Kidney epithelial cell (primary cell): Measurements from ENCODE around the gene FAM193B. TPM values are rescaled to one million over a fixed set of nuclear protein-coding genes. Genes with fewer than 3 reads are reported as not detected.

Experiments
- DNase-seq: peaks from one replicate; pipeline ENCODE4 v3.0.0-alpha.2; 2010; ENCODE audit warnings: low read depth
- H3K27me3 ChIP-seq: 2 replicates; pipeline ENCODE4 v1.6.0; 2011; ENCODE audit warnings: low read length; ENCODE audit not compliant: control insufficient read depth, insufficient read depth
- H3K36me3 ChIP-seq: 2 replicates; pipeline ENCODE4 v1.5.1; 2011; ENCODE audit warnings: low read length; ENCODE audit not compliant: control insufficient read depth, insufficient read depth
- H3K4me3 ChIP-seq: 2 replicates; pipeline ENCODE4 v1.5.1; 2011; ENCODE audit warnings: low read depth, mild to moderate bottlenecking, control low read depth, low read length
- total RNA-seq: library from RNA; depleted of rRNA; stranded (reverse); fragments of >200 nt; gene quantifications from 2 replicates; pipeline ENCODE4 v1.2.3, GENCODE V29; 2015
- TF ChIP-seq, protein P1 (sequence below): IDR thresholded peaks from 2 replicates; pipeline ENCODE4 v1.5.1; 2011; ENCODE audit warnings: mild to moderate bottlenecking, moderate library complexity, low read length, control low read depth, inconsistent platforms; ENCODE audit not compliant: insufficient read depth, poor library complexity, severe bottlenecking

The FAM193B gene
- total RNA-seq, 1 donor from 2014 or later: 29.5 TPM

DNA sequence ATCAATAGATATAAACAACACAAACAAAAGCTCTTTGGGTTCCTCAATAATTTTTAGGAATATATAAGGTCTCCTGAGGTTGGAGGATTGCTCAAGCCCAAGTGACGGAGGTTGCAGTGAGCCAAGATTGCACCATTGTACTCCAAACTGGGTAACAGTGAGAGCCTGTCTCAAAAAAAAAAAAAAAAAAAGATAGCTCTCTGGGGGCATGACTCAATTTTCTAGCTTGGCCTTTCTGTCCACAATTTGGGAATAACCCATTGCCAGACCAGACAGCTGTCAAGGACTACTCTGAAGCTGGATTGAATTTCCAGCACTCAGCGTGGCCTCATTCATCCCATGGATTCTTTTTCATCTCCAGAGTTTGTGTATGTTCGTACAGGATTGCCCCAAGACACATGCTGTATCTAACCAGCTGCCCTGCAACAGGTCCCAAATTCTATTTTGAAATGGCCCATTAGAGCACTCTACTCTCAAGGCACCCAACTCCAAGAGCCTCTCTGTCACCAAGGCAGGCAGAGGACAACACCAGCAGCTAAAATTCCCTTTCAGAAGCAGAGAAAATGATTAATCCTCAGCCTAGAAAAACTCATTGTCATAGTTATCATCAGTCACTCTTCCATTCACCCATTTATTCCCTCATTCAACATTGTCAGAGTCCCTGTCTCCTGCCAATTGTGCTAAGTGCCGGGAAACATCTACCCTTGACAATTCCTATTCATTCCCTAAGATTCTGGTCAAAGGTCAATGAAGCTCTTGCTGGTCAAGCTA is 8.7 kb downstream of the FAM193B start:
- no peaks in the 10 kb centered on the region for H3K27me3 ChIP-seq
- TF ChIP-seq, protein P1, sequence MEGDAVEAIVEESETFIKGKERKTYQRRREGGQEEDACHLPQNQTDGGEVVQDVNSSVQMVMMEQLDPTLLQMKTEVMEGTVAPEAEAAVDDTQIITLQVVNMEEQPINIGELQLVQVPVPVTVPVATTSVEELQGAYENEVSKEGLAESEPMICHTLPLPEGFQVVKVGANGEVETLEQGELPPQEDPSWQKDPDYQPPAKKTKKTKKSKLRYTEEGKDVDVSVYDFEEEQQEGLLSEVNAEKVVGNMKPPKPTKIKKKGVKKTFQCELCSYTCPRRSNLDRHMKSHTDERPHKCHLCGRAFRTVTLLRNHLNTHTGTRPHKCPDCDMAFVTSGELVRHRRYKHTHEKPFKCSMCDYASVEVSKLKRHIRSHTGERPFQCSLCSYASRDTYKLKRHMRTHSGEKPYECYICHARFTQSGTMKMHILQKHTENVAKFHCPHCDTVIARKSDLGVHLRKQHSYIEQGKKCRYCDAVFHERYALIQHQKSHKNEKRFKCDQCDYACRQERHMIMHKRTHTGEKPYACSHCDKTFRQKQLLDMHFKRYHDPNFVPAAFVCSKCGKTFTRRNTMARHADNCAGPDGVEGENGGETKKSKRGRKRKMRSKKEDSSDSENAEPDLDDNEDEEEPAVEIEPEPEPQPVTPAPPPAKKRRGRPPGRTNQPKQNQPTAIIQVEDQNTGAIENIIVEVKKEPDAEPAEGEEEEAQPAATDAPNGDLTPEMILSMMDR: no peak
- no peak for DNase-seq
- no peak overlapping the region for H3K4me3 ChIP-seq
- no peaks in the 10 kb centered on the region for H3K36me3 ChIP-seq

DNA sequence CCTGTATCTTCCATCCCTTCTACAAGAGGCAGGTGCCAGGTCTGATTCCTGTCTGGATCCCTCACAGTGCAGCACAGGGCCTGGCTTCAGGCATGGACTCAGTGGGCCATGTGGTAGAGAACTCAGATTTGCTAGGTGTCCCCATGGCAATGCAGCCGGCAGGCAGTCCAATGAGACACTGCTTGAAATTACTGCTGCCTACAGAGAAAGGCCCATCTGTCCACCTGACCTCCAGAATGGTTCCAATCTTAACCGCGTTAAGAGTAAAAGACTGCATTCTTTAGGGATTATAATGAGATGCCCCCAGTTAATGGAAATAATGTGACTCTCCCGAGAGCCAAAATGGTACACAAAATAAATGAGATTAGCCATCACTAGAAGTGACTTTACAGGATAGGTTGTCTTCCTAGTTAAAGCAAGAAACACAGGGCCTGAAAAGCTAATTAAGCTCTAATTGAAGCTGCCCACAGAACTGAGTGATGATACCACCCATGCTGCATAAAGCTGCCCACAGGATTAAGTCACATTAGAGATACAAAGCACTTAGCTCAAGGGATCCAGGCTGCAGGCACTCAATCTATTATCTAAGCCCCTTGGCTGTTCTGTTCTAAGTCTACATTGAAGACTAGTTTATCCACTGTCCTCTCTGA is 11.4 kb downstream of the FAM193B start:
- no peaks in the 10 kb centered on the region for H3K27me3 ChIP-seq
- DNase-seq: no peak

DNA sequence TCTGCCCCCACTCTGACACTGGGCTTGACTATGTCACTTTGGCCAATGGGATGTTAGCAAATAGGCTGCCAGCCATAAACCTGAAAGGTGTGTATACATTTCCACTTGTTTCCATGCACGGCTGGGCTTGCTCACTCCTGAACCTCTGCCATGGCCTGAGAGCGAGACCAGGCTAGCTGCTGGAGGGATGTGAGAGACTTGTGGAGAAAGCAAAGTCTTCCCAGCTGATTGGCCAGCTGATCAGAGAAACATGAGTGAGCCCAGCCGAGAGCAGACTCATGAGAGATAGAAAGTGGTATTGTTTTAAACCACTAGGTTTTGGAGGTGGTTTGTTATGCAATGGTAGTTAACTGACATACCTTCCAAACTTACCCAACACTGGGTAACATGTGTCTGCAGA is 13.9 kb downstream of the FAM193B start:
- H3K4me3 ChIP-seq: no peak overlapping the region
- TF ChIP-seq, protein P1: no peak
- H3K27me3 ChIP-seq: no peaks in the 10 kb centered on the region
- H3K36me3 ChIP-seq: no peaks in the 10 kb centered on the region
- no peak for DNase-seq

More for the DNA sequence above, 11.4 kb downstream of the FAM193B start:
- Histone ChIP-seq H3K4me3 (no peak overlapping the region), H3K36me3 (no peaks in the 10 kb centered on the region)
- TF ChIP-seq, protein P1: no peak

DNA sequence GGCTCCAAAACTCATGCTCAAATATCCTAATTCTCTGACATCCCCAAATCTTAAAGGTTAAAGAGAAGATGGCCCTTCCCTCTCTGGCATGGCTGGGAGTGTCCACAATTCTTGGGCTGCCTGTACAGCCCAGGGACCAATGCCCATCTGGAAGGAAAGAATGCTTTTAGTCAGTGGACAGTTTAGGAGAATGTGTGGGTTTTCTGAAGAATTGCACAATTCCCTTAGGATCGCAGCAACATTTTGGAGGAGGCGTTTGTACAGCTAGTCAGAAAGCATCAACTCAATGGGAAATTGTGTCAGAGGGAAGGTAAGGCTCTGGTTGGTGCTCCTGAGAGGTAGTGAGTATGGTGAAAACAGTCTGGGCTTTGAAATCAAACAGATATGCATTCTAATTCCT is 15.0 kb downstream of the FAM193B start:
- Histone ChIP-seq H3K4me3 (no peak overlapping the region), H3K27me3 (no peaks in the 10 kb centered on the region), H3K36me3 (no peaks in the 10 kb centered on the region)
- TF ChIP-seq, protein P1: no peak
- no peak for DNase-seq

DNA sequence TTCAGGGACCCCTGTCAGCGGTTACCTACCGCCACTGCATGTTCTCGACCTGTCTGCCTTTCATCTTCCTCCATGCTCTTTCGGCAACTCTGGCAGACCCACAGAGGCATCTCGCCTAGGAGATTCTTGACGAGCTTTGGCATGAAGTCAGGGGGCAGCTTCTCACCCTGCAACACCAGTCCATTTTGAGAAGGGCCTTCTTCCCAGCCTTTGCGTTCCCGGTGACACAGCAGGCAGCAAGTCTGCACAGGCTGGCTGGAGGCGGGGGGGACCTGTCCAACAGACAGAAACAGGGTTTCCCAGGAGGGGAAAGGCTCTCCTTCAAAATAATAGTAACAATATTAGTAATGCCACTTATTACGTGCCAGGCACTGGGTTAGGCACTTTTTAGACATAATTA is 15.5 kb downstream of the FAM193B start:
- TF ChIP-seq, protein P1: no peak
- H3K4me3 ChIP-seq: no peak overlapping the region
- no peaks in the 10 kb centered on the region for H3K27me3 ChIP-seq
- no peak for DNase-seq
- H3K36me3 ChIP-seq: no peaks in the 10 kb centered on the region
